H9 (cell line): Measurements from ENCODE around the gene EPAS1. TPM values are rescaled to one million over a fixed set of nuclear protein-coding genes. Genes with fewer than 3 reads are reported as not detected.

Source experiments
- DNase-seq: peaks from one replicate; pipeline ENCODE4 v3.0.0-alpha.2; 2017
- H2AFZ ChIP-seq: one replicate; pipeline ENCODE4 v1.6.1; 2013; ENCODE audit warnings: mild to moderate bottlenecking, low read length, control low read depth, moderate library complexity
- H2AK5ac ChIP-seq: 2 replicates; pipeline ENCODE4 v1.6.1; 2013; ENCODE audit warnings: low read length, control low read depth, mixed read lengths; ENCODE audit not compliant: insufficient read length
- H2BK120ac ChIP-seq: one replicate; pipeline ENCODE4 v1.6.1; 2013; ENCODE audit warnings: low read depth, mild to moderate bottlenecking, low read length, control low read depth, inconsistent platforms; ENCODE audit not compliant: poor library complexity, severe bottlenecking
- H2BK12ac ChIP-seq: 2 replicates; pipeline ENCODE4 v1.6.1; 2013; ENCODE audit warnings: low read length, control low read depth, mixed read lengths, low read depth; ENCODE audit not compliant: insufficient read length
- H2BK15ac ChIP-seq: 2 replicates; pipeline ENCODE4 v1.6.1; 2013; ENCODE audit warnings: low read depth, low read length, control low read depth
- H2BK20ac ChIP-seq: one replicate; pipeline ENCODE4 v1.6.1; 2013; ENCODE audit warnings: low read depth, mild to moderate bottlenecking, low read length, control low read depth, inconsistent platforms; ENCODE audit not compliant: poor library complexity, severe bottlenecking
- H2BK5ac ChIP-seq: 2 replicates; pipeline ENCODE4 v1.6.1; 2013; ENCODE audit warnings: low read length, control low read depth, mixed read lengths; ENCODE audit not compliant: insufficient read length
- H3K14ac ChIP-seq: 2 replicates; pipeline ENCODE4 v1.6.1; 2013; ENCODE audit warnings: low read length, control low read depth; ENCODE audit not compliant: insufficient read depth
- H3K18ac ChIP-seq: 2 replicates; pipeline ENCODE4 v1.6.1; 2013; ENCODE audit warnings: low read depth, mild to moderate bottlenecking, mixed read lengths, low read length, control low read depth; ENCODE audit not compliant: insufficient read length
- H3K23ac ChIP-seq: 2 replicates; pipeline ENCODE4 v1.6.1; 2013; ENCODE audit warnings: low read length, control low read depth, mixed read lengths, low read depth; ENCODE audit not compliant: insufficient read length
- H3K23me2 ChIP-seq: 2 replicates; pipeline ENCODE4 v1.6.1; 2013; ENCODE audit warnings: low read depth, mild to moderate bottlenecking, mixed read lengths, low read length, control low read depth; ENCODE audit not compliant: insufficient read length, poor library complexity, severe bottlenecking
- H3K27ac ChIP-seq: 2 replicates; pipeline ENCODE4 v1.5.1; 2013; ENCODE audit warnings: low read length, control low read depth, mixed read lengths, low read depth; ENCODE audit not compliant: insufficient read length
- H3K27me3 ChIP-seq: 2 replicates; pipeline ENCODE4 v1.6.1; 2013; ENCODE audit warnings: low read length, control low read depth, inconsistent platforms; ENCODE audit not compliant: insufficient read depth
- H3K4ac ChIP-seq: 2 replicates; pipeline ENCODE4 v1.6.1; 2013; ENCODE audit warnings: low read depth, mild to moderate bottlenecking, control low read depth, inconsistent platforms, low read length, moderate library complexity
- H3K4me1 ChIP-seq: 2 replicates; pipeline ENCODE4 v1.6.1; 2013; ENCODE audit warnings: low read length, control low read depth, inconsistent platforms; ENCODE audit not compliant: insufficient read depth
- H3K4me2 ChIP-seq: 2 replicates; pipeline ENCODE4 v1.6.1; 2013; ENCODE audit warnings: low read length, control low read depth, mixed read lengths; ENCODE audit not compliant: insufficient read length, insufficient read depth
- H3K56ac ChIP-seq: 2 replicates; pipeline ENCODE4 v1.6.1; 2013; ENCODE audit warnings: low read depth, mild to moderate bottlenecking, mixed read lengths, low read length, control low read depth; ENCODE audit not compliant: insufficient read length
- H3K79me1 ChIP-seq: 2 replicates; pipeline ENCODE4 v1.6.1; 2013; ENCODE audit warnings: low read depth, mild to moderate bottlenecking, moderate library complexity, low read length, control low read depth, inconsistent platforms; ENCODE audit not compliant: insufficient read depth, poor library complexity, severe bottlenecking
- H3K79me2 ChIP-seq: 2 replicates; pipeline ENCODE4 v1.6.1; 2013; ENCODE audit warnings: low read length, control low read depth, inconsistent platforms; ENCODE audit not compliant: insufficient read depth
- H3K9ac ChIP-seq: 2 replicates; pipeline ENCODE4 v1.6.1; 2013; ENCODE audit warnings: low read length, control low read depth, mixed read lengths; ENCODE audit not compliant: insufficient read length; ENCODE audit errors: extremely low read depth
- H3K9me3 ChIP-seq: one replicate; pipeline ENCODE4 v1.6.1; 2013; ENCODE audit warnings: low read depth, low read length, inconsistent platforms; ENCODE audit not compliant: control insufficient read depth
- H3T11ph ChIP-seq: one replicate; pipeline ENCODE4 v1.6.1; 2013; ENCODE audit warnings: mild to moderate bottlenecking, low read length, control low read depth, inconsistent platforms
- H4K20me1 ChIP-seq: one replicate; pipeline ENCODE4 v1.6.1; 2013; ENCODE audit not compliant: control insufficient read depth, insufficient read length, insufficient read depth
- H4K5ac ChIP-seq: 2 replicates; pipeline ENCODE4 v1.6.1; 2013; ENCODE audit warnings: low read depth, mild to moderate bottlenecking, mixed read lengths, low read length, control low read depth; ENCODE audit not compliant: insufficient read length
- H4K8ac ChIP-seq: replicated peaks from 2 replicates; pipeline ENCODE4 v1.6.1; 2013; ENCODE audit warnings: low read length, control low read depth, mixed read lengths, low read depth; ENCODE audit not compliant: insufficient read length
- H4K91ac ChIP-seq: 2 replicates; pipeline ENCODE4 v1.6.1; 2013; ENCODE audit warnings: low read depth, mild to moderate bottlenecking, moderate library complexity, mixed read lengths, low read length, control low read depth; ENCODE audit not compliant: insufficient read length
- H3K27ac Mint-ChIP-seq, 3 experiments: 2 replicates in 2 of 3; 3 replicates in 1 of 3; pipeline ENCODE4 v1.8.0; 2020 to 2021; ENCODE audit warnings: mixed read lengths in 3 of 3, mild to moderate bottlenecking in 1 of 3, moderate library complexity in 1 of 3
- H3K27me3 Mint-ChIP-seq: 2 replicates; pipeline ENCODE4 v1.8.0; 2021; ENCODE audit warnings: low read depth, mild to moderate bottlenecking, moderate library complexity, mixed read lengths
- H3K36me3 Mint-ChIP-seq, 3 experiments: 2 replicates in 2 of 3; 3 replicates in 1 of 3; pipeline ENCODE4 v1.8.0; 2020 to 2021; ENCODE audit warnings: low read depth in 3 of 3, mixed read lengths in 3 of 3; ENCODE audit not compliant: insufficient read depth in 1 of 3
- H3K4me1 Mint-ChIP-seq, 2 experiments: 2 replicates each; pipeline ENCODE4 v1.8.0; 2020; ENCODE audit warnings: mixed read lengths in 2 of 2
- H3K4me3 Mint-ChIP-seq, 2 experiments: 2 replicates in 1 of 2; 3 replicates in 1 of 2; pipeline ENCODE4 v1.8.0; 2020 to 2021; ENCODE audit warnings: mild to moderate bottlenecking in 2 of 2, mixed read lengths in 2 of 2, moderate library complexity in 1 of 2
- H3K9me3 Mint-ChIP-seq, 2 experiments: 2 replicates in 1 of 2; 3 replicates in 1 of 2; pipeline ENCODE4 v1.8.0; 2020; ENCODE audit warnings: mild to moderate bottlenecking in 2 of 2, mixed read lengths in 2 of 2, moderate library complexity in 1 of 2
- WGBS: extraction: QIAGEN DNeasy Blood & Tissue Kit; methylation state at CpG from one replicate; pipeline ENCODE4 v1.1.7; 2013; ENCODE audit warnings: missing lambda C conversion rate, low lambda C conversion rate, mixed read lengths; ENCODE audit not compliant: insufficient read length; ENCODE audit errors: extremely low coverage; 5-methylcytosine and 5-hydroxymethylcytosine counted together
- total RNA-seq: library from RNA; stranded (reverse); gene quantifications from 2 replicates; pipeline ENCODE4 v1.2.1, GENCODE V29; 2021
- TF ChIP-seq, protein P1 (sequence below): fragments of 200-600 bp; sonication (generic); conservative IDR thresholded peaks from 3 replicates; pipeline ENCODE4 v1.8.0; 2021; ENCODE audit warnings: antibody characterized with exemption, mild to moderate bottlenecking

Gene EPAS1
- total RNA-seq, 1 experiment from 2014 or later, result 1.1 TPM

DNA sequence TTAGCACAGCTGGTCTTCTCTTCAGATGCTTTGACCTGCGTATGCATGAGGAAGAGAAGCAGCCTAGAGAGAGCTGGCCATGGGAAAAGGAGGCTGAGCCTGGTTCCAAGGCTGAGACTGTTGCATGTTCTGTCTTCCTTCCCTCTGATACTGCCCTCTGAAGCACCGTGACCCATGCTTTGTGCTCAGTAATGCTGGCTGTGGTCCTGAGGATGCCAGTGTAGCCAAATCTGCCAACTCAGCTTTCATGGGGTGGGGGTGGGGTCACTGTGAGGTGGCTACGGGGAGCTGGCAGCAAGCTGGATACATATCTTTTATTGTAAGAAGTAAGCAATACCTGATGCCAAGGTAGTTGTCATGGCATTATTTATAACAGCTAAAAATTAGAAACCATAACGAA is 41.5 kb downstream of the EPAS1 start:
- H3K14ac ChIP-seq, result no peak overlapping the region
- no peak overlapping the region for H3T11ph ChIP-seq
- H4K5ac ChIP-seq, result no peak overlapping the region
- no peak overlapping the region for H2BK12ac ChIP-seq
- TF ChIP-seq, protein P1, sequence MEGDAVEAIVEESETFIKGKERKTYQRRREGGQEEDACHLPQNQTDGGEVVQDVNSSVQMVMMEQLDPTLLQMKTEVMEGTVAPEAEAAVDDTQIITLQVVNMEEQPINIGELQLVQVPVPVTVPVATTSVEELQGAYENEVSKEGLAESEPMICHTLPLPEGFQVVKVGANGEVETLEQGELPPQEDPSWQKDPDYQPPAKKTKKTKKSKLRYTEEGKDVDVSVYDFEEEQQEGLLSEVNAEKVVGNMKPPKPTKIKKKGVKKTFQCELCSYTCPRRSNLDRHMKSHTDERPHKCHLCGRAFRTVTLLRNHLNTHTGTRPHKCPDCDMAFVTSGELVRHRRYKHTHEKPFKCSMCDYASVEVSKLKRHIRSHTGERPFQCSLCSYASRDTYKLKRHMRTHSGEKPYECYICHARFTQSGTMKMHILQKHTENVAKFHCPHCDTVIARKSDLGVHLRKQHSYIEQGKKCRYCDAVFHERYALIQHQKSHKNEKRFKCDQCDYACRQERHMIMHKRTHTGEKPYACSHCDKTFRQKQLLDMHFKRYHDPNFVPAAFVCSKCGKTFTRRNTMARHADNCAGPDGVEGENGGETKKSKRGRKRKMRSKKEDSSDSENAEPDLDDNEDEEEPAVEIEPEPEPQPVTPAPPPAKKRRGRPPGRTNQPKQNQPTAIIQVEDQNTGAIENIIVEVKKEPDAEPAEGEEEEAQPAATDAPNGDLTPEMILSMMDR, result no peak
- no peak overlapping the region for H4K8ac ChIP-seq
- H4K91ac ChIP-seq, result no peak overlapping the region
- H3K79me2 ChIP-seq, result no peaks in the 10 kb centered on the region
- peaks cover 10% of the 10 kb centered on the region; the same call in 1 of the 2 replicates for H3K4me1 ChIP-seq
- no peak overlapping the region for H3K4me3 Mint-ChIP-seq
- H3K18ac ChIP-seq, result no peak overlapping the region
- no peak overlapping the region for H3K23ac ChIP-seq
- WGBS, result no CpG with 5 or more reads among the region's 4 CpGs
- H3K27ac ChIP-seq, result no peak overlapping the region
- H3K36me3 Mint-ChIP-seq, result no peaks in the 10 kb centered on the region
- H2BK120ac ChIP-seq, result no peak overlapping the region
- H3K9ac ChIP-seq, result no peak overlapping the region
- no peak overlapping the region for H3K56ac ChIP-seq
- no peak overlapping the region for H3K4me2 ChIP-seq
- peaks cover 24% of the 10 kb centered on the region for H3K27me3 Mint-ChIP-seq
- no peak overlapping the region for H2BK15ac ChIP-seq
- H3K9me3 Mint-ChIP-seq, result no peaks in the 10 kb centered on the region
- H2BK5ac ChIP-seq, result no peak overlapping the region
- H3K79me1 ChIP-seq, result no peaks in the 10 kb centered on the region
- no peaks in the 10 kb centered on the region; the same call in 1 of the 2 replicates for H3K27me3 ChIP-seq
- no peak overlapping the region for H2AK5ac ChIP-seq
- H4K20me1 ChIP-seq, result no peaks in the 10 kb centered on the region
- no peaks in the 10 kb centered on the region for H3K23me2 ChIP-seq
- H3K4me1 Mint-ChIP-seq, result peaks cover 27 to 29% of the 10 kb centered on the region in 2 experiments
- no peaks in the 10 kb centered on the region for H3K9me3 ChIP-seq
- H2AFZ ChIP-seq, result no peak overlapping the region
- no peak overlapping the region for H2BK20ac ChIP-seq
- DNase-seq, result no peak
- H3K4ac ChIP-seq, result no peak overlapping the region
- H3K27ac Mint-ChIP-seq, result no peak overlapping the region
